HepG2 (cell line): Measurements from ENCODE around the gene ACOXL. TPM values are rescaled to one million over a fixed set of nuclear protein-coding genes. Genes with fewer than 3 reads are reported as not detected.

Experiments
- ATAC-seq: fragments of 200-7000 bp; cut with Tn5 transposase; 3 replicates; pipeline ENCODE4 v1.9.1; 2020; ENCODE audit warnings: mild to moderate bottlenecking, moderate library complexity
- BruUV-seq: library from RNA; stranded (reverse); fragments of 400-500 nt; replicated peaks from 2 replicates; lab custom pipeline; 2021; lab: Mats Ljungman, UMichigan
- CTCF ChIA-PET: fragments of 300-600 bp; formaldehyde crosslinking; extraction: SDS; loops from one replicate; lab custom pipeline; 2021; ENCODE audit warnings: low total read pairs, inconsistent platforms, low intra/inter-chr PET ratio; lab: Yijun Ruan, JAX
- POLR2A ChIA-PET: fragments of 350-600 bp; sonication (Branson Sonifier 250); formaldehyde crosslinking; loops from one replicate; lab custom pipeline; 2020; ENCODE audit warnings: antibody characterized with exemption, inconsistent platforms; lab: Yijun Ruan, JAX
- DNase-seq: peaks from one replicate; pipeline ENCODE4 v3.0.0-alpha.2; 2015; ENCODE audit warnings: low spot score
- FAIRE-seq: peaks from 3 replicates; lab custom pipeline; 2011; peaks lifted over from hg19 to GRCh38; lab: Jason Lieb, UNC
- H2AFZ ChIP-seq: one replicate; pipeline ENCODE4 v1.6.1; 2011; ENCODE audit warnings: low read length, inconsistent platforms
- H3K27ac ChIP-seq: fragments of 300-600 bp; 3 replicates; pipeline ENCODE4 v1.8.0; 2011; ENCODE audit warnings: mixed run types, mild to moderate bottlenecking, mixed read lengths, low read length, inconsistent platforms; ENCODE audit not compliant: insufficient read depth; ENCODE audit errors: extremely low read length
- H3K27me3 ChIP-seq, 2 experiments: fragments of 200-600 bp in 1 of 2; 2 replicates in 1 of 2; 3 replicates in 1 of 2; pipeline versions ENCODE4 v1.6.0 to v1.8.0; 2011; ENCODE audit warnings: low read length in 2 of 2, mild to moderate bottlenecking in 2 of 2, moderate library complexity in 2 of 2, inconsistent platforms in 1 of 2; ENCODE audit not compliant: insufficient read depth in 2 of 2, control insufficient read depth in 1 of 2
- H3K36me3 ChIP-seq, 2 experiments: fragments of 200-600 bp in 1 of 2; replicated peaks in 1 of 2; 2 replicates in 1 of 2; 3 replicates in 1 of 2; pipeline versions ENCODE4 v1.5.1 to v1.8.0; 2011; ENCODE audit warnings: low read length in 2 of 2, inconsistent platforms in 1 of 2; ENCODE audit not compliant: insufficient read depth in 2 of 2, control insufficient read depth in 1 of 2
- H3K4me1 ChIP-seq: 2 replicates; pipeline ENCODE4 v1.5.1; 2012; ENCODE audit warnings: low read length, inconsistent platforms; ENCODE audit not compliant: insufficient read depth
- H3K4me2 ChIP-seq: 2 replicates; pipeline ENCODE4 v1.6.0; 2011; ENCODE audit warnings: low read depth, low read length, inconsistent platforms
- H3K4me3 ChIP-seq, 3 experiments: fragments of 200-600 bp in 1 of 3; sonication (generic), shearing (Covaris generic) in 1 of 3; replicated peaks in 1 of 3; 2 replicates each; pipeline ENCODE4 v1.5.1; 2011 to 2016; ENCODE audit warnings: low read length in 3 of 3, inconsistent platforms in 2 of 3, low read depth in 2 of 3, mild to moderate bottlenecking in 2 of 3, control low read depth in 1 of 3, mixed read lengths in 1 of 3; ENCODE audit not compliant: insufficient read depth in 1 of 3
- H3K79me2 ChIP-seq: one replicate; pipeline ENCODE4 v1.6.1; 2011; ENCODE audit warnings: low read length, inconsistent platforms; ENCODE audit not compliant: insufficient read depth
- H3K9ac ChIP-seq: 2 replicates; pipeline ENCODE4 v1.6.0; 2011; ENCODE audit warnings: mild to moderate bottlenecking, low read depth, low read length, inconsistent platforms; ENCODE audit not compliant: insufficient read depth
- H3K9me3 ChIP-seq: 2 replicates; pipeline ENCODE4 v1.5.1; 2012; ENCODE audit warnings: mild to moderate bottlenecking, low read length
- H4K20me1 ChIP-seq: 2 replicates; pipeline ENCODE4 v1.6.0; 2011; ENCODE audit warnings: inconsistent platforms, mild to moderate bottlenecking, low read length, moderate library complexity; ENCODE audit not compliant: insufficient read depth
- FOXK2 ChIP-seq: fragments of 450-650 bp; IDR thresholded peaks from 2 replicates; pipeline ENCODE4 v1.6.1; 2016
- HES4 ChIP-seq: sonication (generic); formaldehyde crosslinking; IDR thresholded peaks from 2 replicates; pipeline ENCODE4 v1.9.0; 2021; ENCODE audit warnings: mild to moderate bottlenecking, missing genetic modification reagents, borderline replicate concordance
- HNRNPUL1 ChIP-seq: fragments of 200-400 bp; formaldehyde crosslinking; IDR thresholded peaks from 2 replicates; pipeline ENCODE4 v1.6.1; 2017; ENCODE audit warnings: low read depth, mild to moderate bottlenecking, low read length, moderate library complexity
- NFRKB ChIP-seq: fragments of 450-650 bp; IDR thresholded peaks from 2 replicates; pipeline ENCODE4 v1.6.1; 2017
- SETDB1 ChIP-seq: sonication (generic); formaldehyde crosslinking; IDR thresholded peaks from 2 replicates; pipeline ENCODE4 v1.5.1; 2020; ENCODE audit warnings: missing genetic modification reagents, mild to moderate bottlenecking, borderline replicate concordance
- SMYD3 ChIP-seq: sonication (generic); formaldehyde crosslinking; IDR thresholded peaks from 2 replicates; pipeline ENCODE4 v1.8.1; 2023; ENCODE audit warnings: mild to moderate bottlenecking, missing genetic modification reagents
- ZFYVE20 ChIP-seq: sonication (generic); formaldehyde crosslinking; IDR thresholded peaks from 2 replicates; pipeline ENCODE4 v1.8.0; 2023; ENCODE audit warnings: low read depth, mild to moderate bottlenecking, moderate library complexity, missing genetic modification reagents, borderline replicate concordance
- ZNF512B ChIP-seq: sonication (generic); formaldehyde crosslinking; IDR thresholded peaks from 2 replicates; pipeline ENCODE4 v1.5.1; 2020; ENCODE audit warnings: missing genetic modification reagents, mild to moderate bottlenecking, borderline replicate concordance
- ZNF569 ChIP-seq: sonication (generic); formaldehyde crosslinking; IDR thresholded peaks from 2 replicates; pipeline ENCODE4 v1.5.0; 2020; ENCODE audit warnings: mild to moderate bottlenecking, missing genetic modification reagents, moderate library complexity, borderline replicate concordance
- ZNF674 ChIP-seq: sonication (generic); formaldehyde crosslinking; IDR thresholded peaks from 2 replicates; pipeline ENCODE4 v1.5.0; 2020; ENCODE audit warnings: low read depth, mild to moderate bottlenecking, missing genetic modification reagents
- whole genome bisulfite sequencing: methylation state at CpG from one replicate; pipeline ENCODE4 v1.1.6; 2017; ENCODE audit warnings: low lambda C conversion rate; 5-methylcytosine and 5-hydroxymethylcytosine counted together
- in situ Hi-C: cut with HindIII; loops from 2 replicates; pipeline ENCODE4 v1.10.0; 2017; ENCODE audit warnings: low pct_unique_long_range_greater_than_20kb; ENCODE audit not compliant: extremely low pct_ligation_motif_present
- intact Hi-C: fragments of 100-400 bp; cut with micrococcal nuclease; formaldehyde crosslinking; loops from one replicate; pipeline ENCODE4 v1.10.0; 2022; ENCODE audit not compliant: unreplicated experiment
- polyA plus RNA-seq, 8 experiments: library from polyadenylated mRNA; depleted of rRNA in 3 of 8; stranded (reverse) in 7 of 8; unstranded in 1 of 8; fragments of >200 nt; fragmentation: Illumina TruSeq in 4 of 8; extraction: Trizol in 4 of 8; gene quantifications; 2 replicates each; pipeline versions ENCODE4 v1.2.1 to v1.2.3, GENCODE V29; 2011 to 2016; ENCODE audit warnings: low read depth in 4 of 8, missing spikeins in 1 of 8, mixed read lengths in 1 of 8; ENCODE audit not compliant: insufficient read depth in 1 of 8
- total RNA-seq, 5 experiments: library from RNA; depleted of rRNA; stranded (reverse); fragments of >200 nt; fragmentation: Illumina TruSeq; extraction: Trizol; gene quantifications; 2 replicates each; pipeline ENCODE4 v1.2.3, GENCODE V29; 2016; ENCODE audit warnings: low read depth in 1 of 5
- TF ChIP-seq, protein P1 (sequence below): sonication (generic); formaldehyde crosslinking; IDR thresholded peaks from 2 replicates; pipeline ENCODE4 v1.5.0; 2020; ENCODE audit warnings: mild to moderate bottlenecking, missing genetic modification reagents

The ACOXL gene
- total and polyA plus RNA-seq, 2 of the 13 experiments (the other 11 are each of a cell fraction or from before 2014, with no cell fraction given): not detected

DNA sequence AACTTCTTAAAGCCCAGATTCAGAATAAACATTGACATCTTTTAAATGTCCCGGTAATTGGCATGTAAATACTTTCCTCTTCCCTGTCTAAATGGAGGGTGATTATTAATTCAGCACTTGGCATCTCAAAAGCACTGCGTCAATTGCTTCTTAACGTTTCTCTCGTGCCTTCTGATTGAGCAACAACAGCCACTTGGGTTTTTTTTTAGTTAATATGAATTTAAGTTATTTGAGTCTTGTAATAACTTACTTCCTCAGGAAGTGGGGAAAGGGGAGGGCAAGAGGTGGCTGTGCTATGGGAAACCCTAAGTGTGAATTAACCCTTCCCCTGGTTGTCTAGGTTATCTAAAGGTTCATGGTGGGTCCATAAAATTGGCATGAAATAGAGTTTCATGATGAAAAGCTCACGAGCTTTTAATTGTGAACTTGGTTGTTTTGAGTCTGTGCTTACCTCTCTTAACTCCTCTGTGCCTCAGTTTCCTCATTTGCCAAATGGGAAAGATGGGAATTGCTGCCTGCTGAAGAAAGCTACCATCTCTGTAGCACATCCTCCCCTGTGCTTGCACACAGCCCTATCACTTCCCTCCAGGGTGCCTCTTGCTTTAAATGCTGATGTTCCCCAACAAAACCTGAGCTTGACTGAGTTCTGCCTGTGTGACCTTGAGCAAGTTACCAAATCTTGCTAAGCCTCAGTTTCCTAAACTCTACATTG, 262.0 kb downstream of the ACOXL start (continued):
- TF ChIP-seq, protein P1, sequence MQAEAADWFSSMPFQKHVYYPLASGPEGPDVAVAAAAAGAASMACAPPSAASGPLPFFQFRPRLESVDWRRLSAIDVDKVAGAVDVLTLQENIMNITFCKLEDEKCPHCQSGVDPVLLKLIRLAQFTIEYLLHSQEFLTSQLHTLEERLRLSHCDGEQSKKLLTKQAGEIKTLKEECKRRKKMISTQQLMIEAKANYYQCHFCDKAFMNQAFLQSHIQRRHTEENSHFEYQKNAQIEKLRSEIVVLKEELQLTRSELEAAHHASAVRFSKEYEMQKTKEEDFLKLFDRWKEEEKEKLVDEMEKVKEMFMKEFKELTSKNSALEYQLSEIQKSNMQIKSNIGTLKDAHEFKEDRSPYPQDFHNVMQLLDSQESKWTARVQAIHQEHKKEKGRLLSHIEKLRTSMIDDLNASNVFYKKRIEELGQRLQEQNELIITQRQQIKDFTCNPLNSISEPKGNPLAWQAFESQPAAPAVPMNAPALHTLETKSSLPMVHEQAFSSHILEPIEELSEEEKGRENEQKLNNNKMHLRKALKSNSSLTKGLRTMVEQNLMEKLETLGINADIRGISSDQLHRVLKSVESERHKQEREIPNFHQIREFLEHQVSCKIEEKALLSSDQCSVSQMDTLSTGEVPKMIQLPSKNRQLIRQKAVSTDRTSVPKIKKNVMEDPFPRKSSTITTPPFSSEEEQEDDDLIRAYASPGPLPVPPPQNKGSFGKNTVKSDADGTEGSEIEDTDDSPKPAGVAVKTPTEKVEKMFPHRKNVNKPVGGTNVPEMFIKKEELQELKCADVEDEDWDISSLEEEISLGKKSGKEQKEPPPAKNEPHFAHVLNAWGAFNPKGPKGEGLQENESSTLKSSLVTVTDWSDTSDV (CRISPR knock-in tag): no peak
- TF ChIP-seq ZFYVE20: no peak
- TF ChIP-seq NFRKB: no peak
- no peak for TF ChIP-seq ZNF512B (CRISPR knock-in tag)
- TF ChIP-seq SMYD3: no peak

DNA sequence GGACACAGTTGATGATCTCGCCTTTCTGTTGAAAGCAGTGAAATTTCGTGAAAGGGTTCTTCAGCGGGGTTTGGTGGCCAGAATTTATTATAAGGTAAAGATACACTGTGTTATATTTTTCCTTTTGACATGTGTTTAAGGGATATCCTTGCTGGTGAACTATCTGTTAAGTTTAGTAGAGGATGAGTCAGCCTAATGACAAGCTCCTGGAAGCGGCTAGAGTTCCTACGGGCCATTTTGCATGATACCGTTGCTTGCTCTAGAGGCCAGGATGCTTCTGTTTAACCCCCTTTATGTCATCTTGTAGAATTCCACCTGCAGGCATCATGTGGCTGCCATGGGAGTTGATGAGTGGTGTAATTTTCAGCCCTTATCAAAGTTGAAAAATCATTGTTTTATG, 263.5 kb downstream of the ACOXL start:
- intact Hi-C loops: no loop called here
- FAIRE-seq (no peak), DNase-seq (no peak), ATAC-seq (no peak)
- Histone ChIP-seq H4K20me1 (no peaks in the 10 kb centered on the region), H3K4me2 (no peak overlapping the region), H3K27me3 (peaks cover 0 to 32% of the 10 kb centered on the region in 2 experiments; a peak in 2 of 5 replicates), H2AFZ (no peak overlapping the region), H3K79me2 (no peaks in the 10 kb centered on the region), H3K9ac (no peak overlapping the region), H3K4me3 (no peak overlapping the region), H3K36me3 (no peaks in the 10 kb centered on the region), H3K27ac (no peak overlapping the region), H3K4me1 (no peaks in the 10 kb centered on the region), H3K9me3 (no peaks in the 10 kb centered on the region)
- in situ Hi-C loops: no loop called here
- 29% methylated on average over 6 of the region's 6 CpGs for WGBS
- CTCF ChIA-PET: no interaction called here
- TF ChIP-seq ZNF569: no peak
- TF ChIP-seq HNRNPUL1: no peak
- TF ChIP-seq HES4 (CRISPR knock-in tag): no peak
- no peak for TF ChIP-seq ZNF674 (CRISPR knock-in tag)
- TF ChIP-seq FOXK2: no peak
- TF ChIP-seq SETDB1 (CRISPR knock-in tag): no peak
- POLR2A ChIA-PET: no interaction called here
- no TSS peak for BruUV-seq
